H1 (cell line): ENCODE results near the gene MKI67. TPM values are rescaled to one million over a fixed set of nuclear protein-coding genes. Genes with fewer than 3 reads are reported as not detected.

Experiments
- CTCF ChIA-PET: fragments of 300-600 bp; sonication (Branson Sonifier 250); formaldehyde crosslinking; loops from one replicate; lab custom pipeline; 2021; ENCODE audit not compliant: partially characterized antibody; lab: Charles Lee
- POLR2A ChIA-PET: fragments of 300-600 bp; sonication (Branson Sonifier 250); formaldehyde crosslinking; loops from one replicate; lab custom pipeline; 2021; ENCODE audit warnings: inconsistent platforms; ENCODE audit not compliant: partially characterized antibody; lab: Charles Lee
- DNase-seq, 2 experiments: peaks; one replicate each; pipeline versions ENCODE4 v3.0.0 to v3.0.0-alpha.2; 2010 to 2022; ENCODE audit warnings: low spot score in 2 of 2, low read depth in 1 of 2, mixed read lengths in 1 of 2
- FAIRE-seq: peaks from 2 replicates; lab custom pipeline; 2011; peaks lifted over from hg19 to GRCh38; lab: Jason Lieb, UNC
- H2AFZ ChIP-seq: 2 replicates; pipeline ENCODE4 v1.8.1; 2012; ENCODE audit warnings: low read length, inconsistent platforms
- H2AK5ac ChIP-seq: 2 replicates; pipeline ENCODE4 v1.6.1; 2013; ENCODE audit warnings: low read depth, low read length
- H2BK120ac ChIP-seq: replicated peaks from 2 replicates; pipeline ENCODE3; 2013; ENCODE audit warnings: low read depth, low read length, inconsistent platforms
- H2BK12ac ChIP-seq: 2 replicates; pipeline ENCODE4 v1.6.1; 2013; ENCODE audit warnings: low read depth, low read length
- H2BK15ac ChIP-seq: 2 replicates; pipeline ENCODE4 v1.6.1; 2013; ENCODE audit warnings: low read length
- H2BK20ac ChIP-seq: 2 replicates; pipeline ENCODE4 v1.6.1; 2013; ENCODE audit warnings: low read length
- H2BK5ac ChIP-seq: 2 replicates; pipeline ENCODE4 v1.6.1; 2013; ENCODE audit warnings: low read depth, low read length
- H3K14ac ChIP-seq: 2 replicates; pipeline ENCODE4 v1.6.1; 2013; ENCODE audit warnings: inconsistent platforms; ENCODE audit not compliant: insufficient read length
- H3K18ac ChIP-seq: 2 replicates; pipeline ENCODE4 v1.6.1; 2013; ENCODE audit warnings: low read length; ENCODE audit errors: extremely low read depth
- H3K23ac ChIP-seq: 2 replicates; pipeline ENCODE4 v1.6.1; 2013; ENCODE audit warnings: inconsistent platforms; ENCODE audit not compliant: insufficient read length
- H3K23me2 ChIP-seq: 2 replicates; pipeline ENCODE4 v1.6.1; 2013; ENCODE audit warnings: low read depth, low read length
- H3K27ac ChIP-seq: 2 replicates; pipeline ENCODE4 v1.6.1; 2011; ENCODE audit warnings: low read depth, low read length, inconsistent platforms
- H3K27me3 ChIP-seq, 4 experiments: replicated peaks in 1 of 4; 1 replicate in 1 of 4; 2 replicates in 3 of 4; pipeline versions ENCODE4 v1.6.1 to v1.8.1; 2011 to 2013; ENCODE audit warnings: low read length in 3 of 4, mild to moderate bottlenecking in 3 of 4, inconsistent platforms in 2 of 4, mixed read lengths in 2 of 4, moderate library complexity in 1 of 4; ENCODE audit not compliant: control insufficient read depth in 3 of 4, insufficient read depth in 3 of 4; ENCODE audit errors: extremely low read depth in 1 of 4
- H3K36me3 ChIP-seq, 4 experiments: 2 replicates each; pipeline versions ENCODE4 v1.6.1 to v1.8.1; 2011 to 2013; ENCODE audit warnings: mild to moderate bottlenecking in 4 of 4, low read length in 3 of 4, moderate library complexity in 2 of 4, control low read depth in 1 of 4, inconsistent platforms in 1 of 4; ENCODE audit not compliant: insufficient read depth in 4 of 4, control insufficient read depth in 2 of 4
- H3K4ac ChIP-seq: replicated peaks from 2 replicates; pipeline ENCODE3; 2013; ENCODE audit warnings: low read length, low read depth, mixed read lengths, inconsistent platforms; ENCODE audit not compliant: insufficient read length
- H3K4me1 ChIP-seq, 4 experiments: replicated peaks in 1 of 4; 1 replicate in 1 of 4; 2 replicates in 3 of 4; pipeline versions ENCODE4 v1.6.1 to v1.8.1; 2011 to 2013; ENCODE audit warnings: low read length in 3 of 4, inconsistent platforms in 2 of 4, mixed read lengths in 1 of 4; ENCODE audit not compliant: insufficient read depth in 4 of 4, control insufficient read depth in 3 of 4
- H3K4me2 ChIP-seq, 2 experiments: 2 replicates each; pipeline versions ENCODE4 v1.6.1 to v1.8.1; 2011 to 2013; ENCODE audit warnings: low read depth in 2 of 2, low read length in 2 of 2, control low read depth in 1 of 2, inconsistent platforms in 1 of 2, mild to moderate bottlenecking in 1 of 2; ENCODE audit not compliant: insufficient read depth in 1 of 2
- H3K4me3 ChIP-seq, 4 experiments: fragments of 200-600, 300-600 bp in 1 of 4; sonication (generic), shearing (Covaris generic), sonication (Bioruptor Twin) in 1 of 4; 2 replicates each; pipeline versions ENCODE4 v1.5.1 to v1.8.1; 2011 to 2016; ENCODE audit warnings: low read length in 4 of 4, low read depth in 3 of 4, control low read depth in 2 of 4, inconsistent platforms in 2 of 4, mild to moderate bottlenecking in 2 of 4, mixed read lengths in 1 of 4, moderate library complexity in 1 of 4; ENCODE audit not compliant: insufficient read depth in 2 of 4; ENCODE audit errors: extremely low read depth in 1 of 4
- H3K56ac ChIP-seq: replicated peaks from 2 replicates; pipeline ENCODE3; 2013; ENCODE audit warnings: low read depth, mild to moderate bottlenecking, mixed read lengths, low read length, inconsistent platforms; ENCODE audit not compliant: insufficient read length
- H3K79me1 ChIP-seq: 2 replicates; pipeline ENCODE4 v1.6.1; 2013; ENCODE audit warnings: low read depth, low read length, control low read depth
- H3K79me2 ChIP-seq, 2 experiments: 2 replicates each; pipeline versions ENCODE4 v1.6.1 to v1.8.1; 2012 to 2013; ENCODE audit warnings: low read length in 2 of 2, mild to moderate bottlenecking in 2 of 2, inconsistent platforms in 1 of 2; ENCODE audit not compliant: insufficient read depth in 2 of 2, control insufficient read depth in 1 of 2
- H3K9ac ChIP-seq, 4 experiments: replicated peaks in 1 of 4; 1 replicate in 1 of 4; 2 replicates in 3 of 4; pipeline versions ENCODE4 v1.6.1 to v1.8.1; 2011 to 2013; ENCODE audit warnings: low read depth in 3 of 4, low read length in 3 of 4, control low read depth in 2 of 4, mild to moderate bottlenecking in 2 of 4, moderate library complexity in 2 of 4, inconsistent platforms in 1 of 4; ENCODE audit errors: extremely low read depth in 1 of 4
- H3K9me3 ChIP-seq, 2 experiments: 2 replicates each; pipeline versions ENCODE4 v1.6.1 to v1.8.1; 2012 to 2013; ENCODE audit warnings: mild to moderate bottlenecking in 2 of 2, moderate library complexity in 2 of 2, control low read depth in 1 of 2, inconsistent platforms in 1 of 2, low read depth in 1 of 2, low read length in 1 of 2, mixed read lengths in 1 of 2; ENCODE audit not compliant: insufficient read depth in 2 of 2
- H4K20me1 ChIP-seq, 2 experiments: replicated peaks in 1 of 2; 2 replicates each; pipeline versions ENCODE3 to v1.8.1; 2011 to 2013; ENCODE audit warnings: inconsistent platforms in 2 of 2, low read length in 2 of 2, mild to moderate bottlenecking in 1 of 2; ENCODE audit not compliant: insufficient read depth in 2 of 2, control insufficient read depth in 1 of 2
- H4K5ac ChIP-seq: 2 replicates; pipeline ENCODE4 v1.6.1; 2013; ENCODE audit warnings: low read length, low read depth, mixed read lengths, inconsistent platforms; ENCODE audit not compliant: insufficient read length
- H4K8ac ChIP-seq: 2 replicates; pipeline ENCODE4 v1.8.0; 2013; ENCODE audit warnings: mild to moderate bottlenecking, moderate library complexity, low read length, inconsistent platforms; ENCODE audit not compliant: insufficient read depth; ENCODE audit errors: extremely low read depth
- H4K91ac ChIP-seq: replicated peaks from 2 replicates; pipeline ENCODE3; 2013; ENCODE audit warnings: low read length, mixed read lengths, inconsistent platforms; ENCODE audit not compliant: insufficient read length
- BACH1 ChIP-seq: IDR thresholded peaks from 2 replicates; pipeline ENCODE4 v1.6.1; 2012; ENCODE audit warnings: low read length, improper control_type of control experiment
- CTBP2 ChIP-seq: IDR thresholded peaks from 2 replicates; pipeline ENCODE4 v1.7.0; 2011; ENCODE audit warnings: borderline replicate concordance, mild to moderate bottlenecking, moderate library complexity, mixed read lengths, low read length; ENCODE audit not compliant: insufficient read depth, insufficient read length
- EP300 ChIP-seq, 2 experiments: IDR thresholded peaks; 1 replicate in 1 of 2; 2 replicates in 1 of 2; pipeline ENCODE4 v1.6.1; 2011 to 2012; ENCODE audit warnings: low read depth in 2 of 2, low read length in 2 of 2, mild to moderate bottlenecking in 2 of 2, borderline replicate concordance in 1 of 2, inconsistent platforms in 1 of 2, moderate library complexity in 1 of 2
- GTF2F1 ChIP-seq: IDR thresholded peaks from 2 replicates; pipeline ENCODE4 v1.6.1; 2012; ENCODE audit warnings: low read depth, low read length, improper control_type of control experiment, borderline replicate concordance
- POLR2AphosphoS5 ChIP-seq: IDR thresholded peaks from 2 replicates; pipeline ENCODE4 v1.6.1; 2011; ENCODE audit warnings: low read depth, low read length
- RAD21 ChIP-seq, 2 experiments: IDR thresholded peaks in 1 of 2; conservative IDR thresholded peaks in 1 of 2; 2 replicates each; pipeline ENCODE4 v1.6.1; 2011; ENCODE audit warnings: low read depth in 2 of 2, low read length in 2 of 2, improper control_type of control experiment in 1 of 2, inconsistent platforms in 1 of 2, mild to moderate bottlenecking in 1 of 2, moderate library complexity in 1 of 2
- RNF2 ChIP-seq: fragments of 200-900, 300-1000 bp; sonication (generic); IDR thresholded peaks from 2 replicates; pipeline ENCODE4 v1.7.1; 2016; ENCODE audit warnings: borderline replicate concordance, low read depth, mild to moderate bottlenecking, antibody characterized with exemption, low read length; ENCODE audit not compliant: poor library complexity, severe bottlenecking; ENCODE audit errors: missing control alignments
- RXRA ChIP-seq: IDR thresholded peaks from 2 replicates; pipeline ENCODE4 v1.6.1; 2011; ENCODE audit warnings: low read depth, mild to moderate bottlenecking, low read length, moderate library complexity; ENCODE audit not compliant: insufficient read depth
- SRF ChIP-seq: IDR thresholded peaks from 2 replicates; pipeline ENCODE4 v1.6.1; 2011; ENCODE audit warnings: mild to moderate bottlenecking, low read depth, low read length, moderate library complexity
- SUZ12 ChIP-seq: fragments of 200-600 bp; sonication (generic); IDR thresholded peaks from 2 replicates; pipeline ENCODE4 v1.6.1; 2012; ENCODE audit warnings: mild to moderate bottlenecking, inconsistent platforms, low read length, moderate library complexity, mixed read lengths
- TAF1 ChIP-seq: IDR thresholded peaks from 2 replicates; pipeline ENCODE4 v1.6.1; 2011; ENCODE audit warnings: mild to moderate bottlenecking, low read depth, low read length
- YY1 ChIP-seq: IDR thresholded peaks from 2 replicates; pipeline ENCODE4 v1.6.1; 2011; ENCODE audit warnings: low read depth, mild to moderate bottlenecking, low read length
- WGBS, 2 experiments: shearing (Covaris generic) in 1 of 2; methylation state at CpG; one replicate each; pipeline versions ENCODE4 v1.1.6 to v1.1.7; 2013 to 2015; ENCODE audit warnings: low lambda C conversion rate in 2 of 2, mixed read lengths in 2 of 2, inconsistent platforms in 1 of 2, low coverage in 1 of 2, missing lambda C conversion rate in 1 of 2; ENCODE audit not compliant: insufficient replicate concordance in 2 of 2, insufficient coverage in 1 of 2, insufficient read length in 1 of 2; ENCODE audit errors: extremely low coverage in 1 of 2, missing lambda C conversion rate in 1 of 2; 5-methylcytosine and 5-hydroxymethylcytosine counted together
- polyA plus RNA-seq, 7 experiments: library from polyadenylated mRNA; depleted of rRNA in 3 of 7; stranded (reverse) in 5 of 7; unstranded in 2 of 7; fragments of >200 nt in 5 of 7; fragments of 200-250 nt in 2 of 7; gene quantifications; 1 replicate in 5 of 7; 2 replicates in 1 of 7; 4 replicates in 1 of 7; pipeline versions ENCODE4 v1.2.1 to v1.2.3, GENCODE V29; 2011 to 2013; ENCODE audit warnings: missing spikeins in 2 of 7, mixed read lengths in 2 of 7
- total RNA-seq: library from RNA; stranded (reverse); fragmentation: NEBNext Ultra II Directional; extraction: Animal tissue kit (Norgen Biotek cat#: 25700); gene quantifications from 2 replicates; pipeline ENCODE4 v1.2.1, GENCODE V29; 2021

The MKI67 gene
- total and polyA plus RNA-seq, 2 of the 8 experiments (the other 6 are each of a cell fraction or from before 2014, with no cell fraction given): 15.8 to 85.1 TPM

DNA sequence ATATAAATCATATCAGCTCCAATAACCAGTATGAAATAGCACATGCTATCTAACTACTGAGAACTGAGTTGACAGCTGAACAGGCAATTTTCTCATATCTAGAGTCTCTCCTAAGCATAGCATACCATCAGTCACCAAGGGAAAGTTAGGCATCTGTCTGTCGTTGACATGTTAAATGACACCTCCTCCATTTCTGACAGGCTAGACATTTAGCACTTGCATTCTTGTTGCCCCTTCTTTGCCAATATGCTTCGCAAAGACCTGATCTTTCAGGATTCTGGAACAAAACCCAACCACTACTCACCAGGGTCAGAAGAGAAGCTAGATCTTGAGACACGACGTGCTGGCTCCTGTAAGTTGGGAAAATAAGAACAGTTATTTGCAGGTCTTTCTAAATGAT is 10.0 kb downstream of the MKI67 start:
- Histone ChIP-seq H2AFZ (no peak overlapping the region), H4K5ac (no peak overlapping the region), H2BK120ac (no peak overlapping the region), H3K9me3 (no peaks in the 10 kb centered on the region), H3K23ac (no peak overlapping the region), H3K27me3 (no peaks in the 10 kb centered on the region), H2BK5ac (no peak overlapping the region), H4K91ac (peak overlapping the region; percentile 13), H2AK5ac (no peak overlapping the region), H3K4ac (no peak overlapping the region), H2BK12ac (no peak overlapping the region), H3K4me2 (no peak overlapping the region), H2BK15ac (no peak overlapping the region), H4K8ac (no peak overlapping the region), H4K20me1 (peaks cover 0 to 1% of the 10 kb centered on the region in 2 experiments), H3K23me2 (no peaks in the 10 kb centered on the region), H3K56ac (no peak overlapping the region), H3K18ac (no peak overlapping the region), H3K79me1 (no peaks in the 10 kb centered on the region), H3K36me3 (peaks cover 26 to 67% (median 61%) of the 10 kb centered on the region in 4 experiments), H3K4me1 (no peaks in the 10 kb centered on the region), H3K4me3 (no peak overlapping the region), H3K27ac (no peak overlapping the region), H2BK20ac (no peak overlapping the region), H3K9ac (no peak overlapping the region), H3K14ac (no peak overlapping the region), H3K79me2 (no peaks in the 10 kb centered on the region; a peak in 1 of 4 replicates)
- 98% methylated on average over 4 of the region's 4 CpGs; no CpG with 5 or more reads in 1 of the 2 experiments for WGBS, 2 experiments
- CTCF ChIA-PET: interaction anchor here (0.7 to 3.2 kb wide), 15 partner anchors 10 to 210 kb away, joined by 3 to 20 read pairs (median 6); partner anchors contain the start of gene MKI67
- no peak for FAIRE-seq
- no peak for DNase-seq
- POLR2A ChIA-PET: interaction anchor here (1.1 kb wide), 1 partner anchor 11 kb away, joined by 3 read pairs; no protein-coding TSS in a partner anchor
- TF ChIP-seq BACH1 (no peak), RAD21 (IDR thresholded peaks at IDR 0.05 in 1 of 2, conservative IDR thresholded peaks at IDR 0.05 in 1 of 2; ENCODE audit: low read depth in 2 of 2, low read length in 2 of 2) (no peak), SRF (no peak), TAF1 (no peak), CTBP2 (no peak), GTF2F1 (no peak), RXRA (no peak), SUZ12 (no peak), RNF2 (no peak), POLR2AphosphoS5 (no peak), YY1 (no peak), EP300 (IDR thresholded peaks at IDR 0.05; ENCODE audit: borderline replicate concordance in 1 of 2, low read depth in 2 of 2, low read length in 2 of 2) (no peak)
